HG03135 (cell line): Measurements from ENCODE around the gene TBX1.

Source experiments
- ATAC-seq: cut with Tn5 transposase; IDR thresholded peaks from one replicate; pipeline ENCODE4 v1.9.1; 2021; ENCODE audit warnings: mild to moderate bottlenecking, moderate library complexity; ENCODE audit not compliant: unreplicated experiment

Gene TBX1

GRCh38 chr22:19760058-19760950 is at the start of gene TBX1:
Gene TBX1, plus strand, starts transcription at chr22:19760778. Its CDS starts 66 bp downstream, at chr22:19760844.
- ATAC-seq: no peak

- no peak for ATAC-seq
Measured at GRCh38 chr22:19713245-19713644, 47.3 kb upstream of the TBX1 start.

GRCh38 chr22:19713650-19714311 is 46.8 kb upstream of the TBX1 start:
- ATAC-seq: no peak

- ATAC-seq: no peak
Measured at GRCh38 chr22:19714312-19715187, 46.0 kb upstream of the TBX1 start, which contains the start of gene SEPTIN5. Gene SEPTIN5, plus strand, starts transcription at chr22:19714503. Its CDS starts 86 bp downstream, at chr22:19714589.

- ATAC-seq: no peak
Measured at GRCh38 chr22:19715188-19715930, 45.2 kb upstream of the TBX1 start.

- no peak for ATAC-seq
Measured at GRCh38 chr22:19716041-19716828, 44.3 kb upstream of the TBX1 start.

- ATAC-seq: no peak
Measured at GRCh38 chr22:19716829-19717105, 43.8 kb upstream of the TBX1 start.

- ATAC-seq: no peak
Measured at GRCh38 chr22:19717181-19717580, 43.4 kb upstream of the TBX1 start.

GRCh38 chr22:19717691-19718455 is 42.7 kb upstream of the TBX1 start:
- ATAC-seq: no peak

GRCh38 chr22:19718456-19719049 is 42.0 kb upstream of the TBX1 start:
- no peak for ATAC-seq

GRCh38 chr22:19719050-19719482 is 41.5 kb upstream of the TBX1 start:
- no peak for ATAC-seq

- no peak for ATAC-seq
Measured at GRCh38 chr22:19719488-19720021, 41.0 kb upstream of the TBX1 start.

- ATAC-seq: no peak
Measured at GRCh38 chr22:19720150-19720827, 40.3 kb upstream of the TBX1 start.

GRCh38 chr22:19720999-19721329 is 39.6 kb upstream of the TBX1 start:
- no peak for ATAC-seq

- ATAC-seq: no peak
Measured at GRCh38 chr22:19721330-19722177, 39.0 kb upstream of the TBX1 start.

GRCh38 chr22:19722178-19722981 is 38.2 kb upstream of the TBX1 start:
- ATAC-seq: no peak

- no peak for ATAC-seq
Measured at GRCh38 chr22:19722982-19723231, 37.7 kb upstream of the TBX1 start.
